Vagina (tissue), 2 donors: ENCODE data around the gene GTF2A1. TPM values are rescaled to one million over a fixed set of nuclear protein-coding genes. Genes with fewer than 3 reads are reported as not detected.

Source experiments
- DNase-seq, 2 donors: peaks; one replicate each; pipeline ENCODE4 v3.0.0-alpha.2; 2017; ENCODE audit errors: extremely low spot score in 2 of 2
- H3K27ac ChIP-seq: fragments of 200-600 bp; sonication (generic); one replicate; pipeline ENCODE4 v1.5.1; 2019
- H3K27me3 ChIP-seq: fragments of 200-600 bp; sonication (generic); one replicate; pipeline ENCODE4 v1.5.1; 2019
- H3K36me3 ChIP-seq, 2 donors: fragments of 200-600 bp; sonication (generic); one replicate each; pipeline ENCODE4 v1.5.1; 2017 to 2019
- H3K4me1 ChIP-seq: fragments of 200-600 bp; sonication (generic); one replicate; pipeline ENCODE4 v1.5.1; 2019
- H3K4me3 ChIP-seq, 2 donors: fragments of 200-600 bp; sonication (generic); 1 replicate in 1 of 2; 2 replicates in 1 of 2; pipeline ENCODE4 v1.5.1; 2016 to 2019
- H3K9me3 ChIP-seq: fragments of 200-600 bp; sonication (generic); one replicate; pipeline ENCODE4 v1.5.1; 2019
- POLR2A ChIP-seq, 2 donors: fragments of 450-650 bp; IDR thresholded peaks; one replicate each; pipeline ENCODE4 v1.6.1; 2017; ENCODE audit warnings: antibody characterized with exemption in 2 of 2, mild to moderate bottlenecking in 2 of 2, moderate library complexity in 2 of 2
- POLR2AphosphoS5 ChIP-seq, 2 donors: sonication (generic); formaldehyde crosslinking; IDR thresholded peaks; one replicate each; pipeline ENCODE4 v1.9.0; 2017; ENCODE audit warnings: antibody characterized with exemption in 2 of 2, mild to moderate bottlenecking in 2 of 2, low read depth in 1 of 2; ENCODE audit not compliant: insufficient read depth in 1 of 2
- intact Hi-C: fragments of 100-400 bp; cut with DNase I; formaldehyde crosslinking; loops from one replicate; pipeline ENCODE4 v1.15.1; 2023
- total RNA-seq: library from RNA; depleted of rRNA; stranded (reverse); fragments of >200 nt; gene quantifications from one replicate; pipeline ENCODE4 v1.2.3, GENCODE V29; 2016
- TF ChIP-seq, protein P1 (sequence below), 3 experiments: fragments of 450-650 bp in 2 of 3; fragments of 200-600 bp in 1 of 3; sonication (generic) in 1 of 3; IDR thresholded peaks; one replicate each; pipeline ENCODE4 v1.5.1; 2017 to 2019; ENCODE audit warnings: antibody characterized with exemption in 3 of 3, mild to moderate bottlenecking in 2 of 3, moderate library complexity in 2 of 3

The GTF2A1 gene
- total RNA-seq, 1 donor from 2014 or later, result 21.6 TPM

GRCh38 chr14:81179631-81180030 is 41.1 kb downstream of the GTF2A1 start:
- H3K36me3 ChIP-seq, result peaks cover 0 to 14% of the 10 kb centered on the region in 2 donors
- intact Hi-C loops, result loop anchor here (10.0 kb wide), 1 partner anchor 185 kb away; no protein-coding TSS in a partner anchor
- H3K27me3 ChIP-seq, result no peaks in the 10 kb centered on the region
- TF ChIP-seq POLR2AphosphoS5 (IDR thresholded peaks at IDR 0.05; ENCODE audit: insufficient read depth in 1 of 2, low read depth in 1 of 2) (no peak), POLR2A (IDR thresholded peaks at IDR 0.05) (no peak)
- TF ChIP-seq, protein P1, sequence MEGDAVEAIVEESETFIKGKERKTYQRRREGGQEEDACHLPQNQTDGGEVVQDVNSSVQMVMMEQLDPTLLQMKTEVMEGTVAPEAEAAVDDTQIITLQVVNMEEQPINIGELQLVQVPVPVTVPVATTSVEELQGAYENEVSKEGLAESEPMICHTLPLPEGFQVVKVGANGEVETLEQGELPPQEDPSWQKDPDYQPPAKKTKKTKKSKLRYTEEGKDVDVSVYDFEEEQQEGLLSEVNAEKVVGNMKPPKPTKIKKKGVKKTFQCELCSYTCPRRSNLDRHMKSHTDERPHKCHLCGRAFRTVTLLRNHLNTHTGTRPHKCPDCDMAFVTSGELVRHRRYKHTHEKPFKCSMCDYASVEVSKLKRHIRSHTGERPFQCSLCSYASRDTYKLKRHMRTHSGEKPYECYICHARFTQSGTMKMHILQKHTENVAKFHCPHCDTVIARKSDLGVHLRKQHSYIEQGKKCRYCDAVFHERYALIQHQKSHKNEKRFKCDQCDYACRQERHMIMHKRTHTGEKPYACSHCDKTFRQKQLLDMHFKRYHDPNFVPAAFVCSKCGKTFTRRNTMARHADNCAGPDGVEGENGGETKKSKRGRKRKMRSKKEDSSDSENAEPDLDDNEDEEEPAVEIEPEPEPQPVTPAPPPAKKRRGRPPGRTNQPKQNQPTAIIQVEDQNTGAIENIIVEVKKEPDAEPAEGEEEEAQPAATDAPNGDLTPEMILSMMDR (IDR thresholded peaks at IDR 0.05), result no peak
- H3K9me3 ChIP-seq, result no peaks in the 10 kb centered on the region
- peaks cover 23% of the 10 kb centered on the region for H3K4me1 ChIP-seq
- no peak overlapping the region for H3K4me3 ChIP-seq
- no peak overlapping the region for H3K27ac ChIP-seq
- DNase-seq, result no peak

DNA sequence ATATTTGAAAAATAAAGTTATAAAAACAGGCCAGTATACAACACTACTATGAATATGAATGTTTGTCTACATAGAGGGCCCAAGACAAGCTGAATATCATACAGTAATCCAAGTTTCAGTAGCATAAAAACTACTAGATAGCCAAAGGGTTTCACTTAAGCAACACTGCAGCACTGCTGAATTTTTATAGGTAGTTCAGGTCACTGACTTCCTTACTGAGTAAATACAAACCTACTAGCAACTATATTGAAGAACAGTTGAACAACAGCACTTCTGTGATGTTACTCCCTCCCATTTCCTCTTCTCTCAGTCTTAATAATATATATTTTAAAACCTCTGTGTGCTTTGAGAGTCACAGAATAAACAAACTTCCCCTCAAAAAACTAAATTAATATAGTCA is 42.7 kb downstream of the GTF2A1 start:
- Histone ChIP-seq H3K27me3 (no peaks in the 10 kb centered on the region), H3K4me3 (no peak overlapping the region), H3K9me3 (no peaks in the 10 kb centered on the region), H3K36me3 (peaks cover 0 to 13% of the 10 kb centered on the region in 2 donors), H3K4me1 (peaks cover 13% of the 10 kb centered on the region), H3K27ac (peak overlapping the region; percentile 2)
- TF ChIP-seq POLR2AphosphoS5 (IDR thresholded peaks at IDR 0.05; ENCODE audit: insufficient read depth in 1 of 2, low read depth in 1 of 2), result no peak
- TF ChIP-seq POLR2A (IDR thresholded peaks at IDR 0.05), result no peak
- TF ChIP-seq, protein P1 (IDR thresholded peaks at IDR 0.05), result no peak
- DNase-seq, result no peak
- intact Hi-C loops, result loop anchor here (10.0 kb wide), 1 partner anchor 183 kb away; no protein-coding TSS in a partner anchor

DNA sequence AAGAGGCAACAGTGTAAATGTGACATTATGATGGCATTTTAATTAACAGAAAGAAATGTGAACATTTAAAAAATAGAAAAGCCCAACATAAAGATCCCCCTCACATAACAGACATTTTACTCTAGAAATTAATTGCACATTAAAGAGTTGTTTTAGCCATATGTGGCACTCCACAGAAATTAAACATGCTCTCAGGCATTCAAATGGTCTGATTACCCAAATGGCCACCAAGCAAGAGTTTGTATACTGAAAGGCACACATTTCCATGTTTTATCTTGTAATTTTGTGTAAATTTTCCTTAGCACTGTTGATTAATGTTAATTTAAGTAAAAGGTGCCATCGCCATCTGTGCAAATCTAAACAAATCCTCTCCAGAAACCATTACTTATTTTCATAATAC is 43.5 kb downstream of the GTF2A1 start:
- Histone ChIP-seq H3K9me3 (no peaks in the 10 kb centered on the region), H3K27me3 (no peaks in the 10 kb centered on the region), H3K4me3 (no peak overlapping the region), H3K36me3 (peaks cover 0 to 13% of the 10 kb centered on the region in 2 donors), H3K27ac (peak overlapping the region; percentile 27), H3K4me1 (peaks cover 4% of the 10 kb centered on the region)
- DNase-seq, result no peak
- TF ChIP-seq POLR2AphosphoS5 (IDR thresholded peaks at IDR 0.05; ENCODE audit: insufficient read depth in 1 of 2, low read depth in 1 of 2) (no peak), POLR2A (IDR thresholded peaks at IDR 0.05) (no peak)
- TF ChIP-seq, protein P1 (IDR thresholded peaks at IDR 0.05), result no peak
- intact Hi-C loops, result loop anchor here (10.0 kb wide), 1 partner anchor 182 kb away; no protein-coding TSS in a partner anchor

DNA sequence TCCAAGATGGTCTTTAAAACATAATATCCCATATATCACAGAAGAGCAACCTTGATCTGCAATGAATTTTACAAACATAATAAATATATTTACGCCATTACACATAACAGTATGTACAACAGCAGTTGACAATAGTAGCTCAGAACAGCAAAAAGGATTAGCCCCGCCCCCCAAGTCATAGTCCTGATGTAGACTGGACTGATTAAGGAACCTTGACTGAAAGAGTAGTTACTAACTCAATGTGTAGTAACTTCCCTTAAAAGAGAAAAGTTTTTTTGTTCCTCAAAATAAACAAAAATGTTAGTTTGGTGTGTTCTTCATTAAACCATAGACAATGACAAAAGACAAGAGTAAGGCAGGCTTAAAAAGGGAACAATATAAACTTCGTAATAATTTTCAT is 44.5 kb downstream of the GTF2A1 start:
- TF ChIP-seq, protein P1 (IDR thresholded peaks at IDR 0.05), result no peak
- TF ChIP-seq POLR2AphosphoS5 (IDR thresholded peaks at IDR 0.05; ENCODE audit: insufficient read depth in 1 of 2, low read depth in 1 of 2) (no peak), POLR2A (IDR thresholded peaks at IDR 0.05) (no peak)
- intact Hi-C loops, result loop anchor here (10.0 kb wide), 1 partner anchor 181 kb away; no protein-coding TSS in a partner anchor
- peaks cover 0 to 13% of the 10 kb centered on the region in 2 donors for H3K36me3 ChIP-seq
- H3K9me3 ChIP-seq, result no peaks in the 10 kb centered on the region
- no peaks in the 10 kb centered on the region for H3K27me3 ChIP-seq
- no peak overlapping the region for H3K27ac ChIP-seq
- DNase-seq, result no peak
- no peaks in the 10 kb centered on the region for H3K4me1 ChIP-seq
- H3K4me3 ChIP-seq, result no peak overlapping the region

GRCh38 chr14:81172881-81173280 is 47.9 kb downstream of the GTF2A1 start:
- Histone ChIP-seq H3K27ac (no peak overlapping the region), H3K4me1 (peaks cover 11% of the 10 kb centered on the region), H3K36me3 (no peaks in the 10 kb centered on the region), H3K4me3 (no peak overlapping the region), H3K27me3 (no peaks in the 10 kb centered on the region), H3K9me3 (no peaks in the 10 kb centered on the region)
- no peak for TF ChIP-seq POLR2A (IDR thresholded peaks at IDR 0.05)
- TF ChIP-seq POLR2AphosphoS5 (IDR thresholded peaks at IDR 0.05; ENCODE audit: insufficient read depth in 1 of 2, low read depth in 1 of 2), result no peak
- TF ChIP-seq, protein P1 (IDR thresholded peaks at IDR 0.05), result no peak
- intact Hi-C loops, result loop anchor here (10.0 kb wide), 1 partner anchor 178 kb away; no protein-coding TSS in a partner anchor
- DNase-seq, result no peak
